ENCODE data around the gene RNASEH2A. TPM values are rescaled to one million over a fixed set of nuclear protein-coding genes. Genes with fewer than 3 reads are reported as not detected.

RNASEH2A gene
- total RNA-seq, 1 donor from 2014 or later: 62.7 TPM

DNA sequence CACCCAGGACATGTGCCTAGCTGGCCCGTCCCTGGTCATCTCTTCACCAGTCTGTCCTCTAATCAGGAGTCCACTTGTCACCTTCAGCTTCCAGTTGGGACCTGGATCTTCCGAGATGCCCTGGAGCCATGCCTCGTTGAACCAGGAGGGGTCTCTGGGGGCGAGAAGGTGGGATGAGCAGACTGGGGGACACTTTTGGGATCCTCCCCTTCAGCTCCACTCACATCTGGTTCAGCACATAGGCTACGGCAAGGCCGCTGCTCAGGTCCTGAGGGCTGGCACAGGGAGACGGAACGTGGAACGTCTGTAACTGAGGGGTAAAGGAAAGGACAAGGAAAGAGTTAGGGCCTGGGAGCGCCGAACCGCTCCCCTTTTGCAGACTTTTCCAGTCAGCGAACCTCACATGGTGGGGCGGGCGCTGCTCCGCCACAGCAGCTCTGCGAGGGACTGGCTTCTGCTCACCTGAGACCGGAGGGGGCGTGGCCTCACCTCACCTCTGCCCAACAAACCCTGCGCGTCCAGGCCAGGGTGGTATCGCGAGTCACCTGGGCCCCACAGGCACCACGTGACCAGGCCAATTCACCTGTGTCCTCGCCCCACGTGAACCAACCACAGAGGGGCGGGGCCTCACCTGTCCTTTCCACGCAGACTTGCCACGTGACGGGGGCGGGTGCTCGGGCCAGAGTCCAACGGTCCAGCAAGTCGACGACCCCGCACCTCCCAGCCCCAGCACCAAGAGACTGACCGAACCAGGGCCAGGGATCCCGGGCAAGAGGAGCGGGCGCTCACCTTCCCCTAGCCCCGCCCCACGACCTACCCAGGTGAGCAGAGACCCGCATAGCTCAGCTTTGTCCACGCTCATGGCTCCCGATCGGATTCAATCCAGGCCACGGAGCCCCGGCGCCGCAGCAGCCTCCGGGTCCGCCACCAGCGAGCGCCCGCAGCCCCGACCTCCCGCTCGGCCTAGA lies 31.5 kb upstream of the RNASEH2A start, which contains the start of gene HOOK2:
Gene HOOK2, minus strand, starts transcription at position 965 of the 968 bp plus-strand sequence. Its CDS starts 103 bp downstream, at position 862.
- no peak for TF ChIP-seq CTCF (conservative IDR thresholded peaks at IDR 0.05; ENCODE audit: low read depth, low read length)
- DNase-seq (ENCODE audit: low read depth): no peak
- H3K4me3 ChIP-seq (ENCODE audit: low read depth, low read length): peak within 1 kb of the TSS; percentile 86

DNA sequence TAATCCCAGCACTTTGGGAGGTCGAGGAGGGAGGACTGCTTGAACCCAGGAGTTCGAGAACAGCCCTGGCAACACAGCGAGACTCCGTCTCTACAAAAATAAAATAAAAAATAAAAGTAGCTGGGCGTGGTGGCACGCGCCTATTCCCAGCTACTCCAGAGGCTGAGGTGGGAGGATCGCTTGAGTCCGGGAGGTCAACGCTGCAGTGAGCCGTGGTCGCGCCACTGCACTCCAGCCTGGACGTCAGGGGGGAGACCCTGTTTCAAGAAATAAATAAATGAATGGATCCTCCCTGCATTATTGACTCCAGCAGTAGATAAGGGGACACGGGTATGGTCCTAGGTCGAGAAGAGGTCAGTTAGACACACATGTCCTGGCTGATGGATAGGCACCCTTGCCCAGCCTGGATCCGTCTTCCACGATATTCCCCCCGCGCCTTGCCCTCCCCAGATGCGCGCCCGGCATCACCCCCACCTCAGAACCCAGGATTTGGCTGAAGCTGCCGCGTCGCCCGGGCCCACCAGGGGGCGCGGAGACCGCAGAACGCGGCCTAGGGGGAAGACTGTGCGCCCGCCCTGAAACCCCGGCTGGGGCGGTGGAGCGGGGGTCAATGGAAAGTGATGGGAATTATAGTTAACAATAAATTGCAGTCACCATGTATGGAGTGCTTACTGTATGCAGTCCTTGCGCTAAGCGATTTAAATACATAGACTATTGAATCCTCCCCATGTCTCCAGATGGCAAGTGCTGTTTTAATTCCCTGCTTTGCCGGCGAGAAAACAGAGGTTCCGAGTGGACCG lies 29.0 kb upstream of the RNASEH2A start:
- peak overlapping the region; percentile 65 for H3K4me3 ChIP-seq (ENCODE audit: low read depth, low read length)
- DNase-seq (ENCODE audit: low read depth): no peak
- peak; percentile 80 for TF ChIP-seq CTCF (conservative IDR thresholded peaks at IDR 0.05; ENCODE audit: low read depth, low read length)

- DNase-seq (ENCODE audit: low read depth): no peak
- no peak for TF ChIP-seq CTCF (conservative IDR thresholded peaks at IDR 0.05; ENCODE audit: low read depth, low read length)
- peak overlapping the region; percentile 65 for H3K4me3 ChIP-seq (ENCODE audit: low read depth, low read length)
Observed at GRCh38 chr19:12778017-12778904, 28.1 kb upstream of the RNASEH2A start.

DNA sequence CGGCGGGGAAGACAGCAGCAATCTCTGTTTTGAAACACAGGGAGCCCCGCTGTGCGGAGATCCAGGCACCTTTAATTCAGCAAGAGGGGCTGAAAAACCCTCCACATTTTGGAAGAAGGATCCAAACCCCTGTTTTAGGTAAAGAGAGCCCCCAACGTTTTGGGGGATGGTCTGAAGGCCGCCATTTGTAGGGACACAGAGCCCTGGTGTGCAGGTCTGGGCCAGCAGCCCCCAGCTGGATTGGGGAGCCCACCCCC lies 27.6 kb upstream of the RNASEH2A start:
- no peak for DNase-seq (ENCODE audit: low read depth)
- peak overlapping the region; percentile 65 for H3K4me3 ChIP-seq (ENCODE audit: low read depth, low read length)
- no peak for TF ChIP-seq CTCF (conservative IDR thresholded peaks at IDR 0.05; ENCODE audit: low read depth, low read length)

- peak overlapping the region; percentile 65 for H3K4me3 ChIP-seq (ENCODE audit: low read depth, low read length)
- TF ChIP-seq CTCF (conservative IDR thresholded peaks at IDR 0.05; ENCODE audit: low read depth, low read length): no peak
- DNase-seq (ENCODE audit: low read depth): no peak
Observed at GRCh38 chr19:12779162-12779993, 27.0 kb upstream of the RNASEH2A start.

- TF ChIP-seq CTCF (conservative IDR thresholded peaks at IDR 0.05; ENCODE audit: low read depth, low read length): no peak
- no peak for DNase-seq (ENCODE audit: low read depth)
- peak overlapping the region; percentile 57 for H3K4me3 ChIP-seq (ENCODE audit: low read depth, low read length)
Observed at GRCh38 chr19:12782174-12782423, 24.3 kb upstream of the RNASEH2A start.
